ENCODE data around the gene PON2.

GRCh38 chr7:95434557-95435421 is at the start of gene PON2:
- TF ChIP-seq FOSL2 (CRISPR knock-in tag; IDR thresholded peaks at IDR 0.05) (no peak; the same call in 1 of the 2 replicates), PATZ1 (CRISPR knock-in tag; IDR thresholded peaks at IDR 0.05) (peak; percentile 97), KLF16 (CRISPR knock-in tag; IDR thresholded peaks at IDR 0.05) (peak in 1 of 2 experiments; percentile 72; a peak in 2 of 4 replicates), NFIC (IDR thresholded peaks at IDR 0.05; ENCODE audit: low read length) (no peak), KLF11 (CRISPR knock-in tag; IDR thresholded peaks at IDR 0.05) (no peak)

Data from HepG2 (cell line).